Neural progenitor cell (in vitro differentiated cells): ENCODE data around the gene FLCN. TPM values are rescaled to one million over a fixed set of nuclear protein-coding genes. Genes with fewer than 3 reads are reported as not detected.

Source experiments
- DNase-seq: peaks from one replicate; pipeline ENCODE4 v3.0.0-alpha.2; 2016; ENCODE audit warnings: low spot score
- H2AFZ ChIP-seq: fragments of 200-600 bp; sonication (generic); replicated peaks from 2 replicates; pipeline ENCODE4 v1.6.1; 2016; ENCODE audit warnings: antibody characterized with exemption
- H3F3A ChIP-seq: fragments of 200-600 bp; sonication (generic); 2 replicates; pipeline ENCODE4 v1.6.1; 2016; ENCODE audit warnings: antibody characterized with exemption, low read depth
- H3K27ac ChIP-seq: fragments of 200-600 bp; sonication (generic); 2 replicates; pipeline ENCODE4 v1.5.1; 2016; ENCODE audit warnings: mild to moderate bottlenecking
- H3K27me3 ChIP-seq: fragments of 200-600 bp; sonication (generic); 2 replicates; pipeline ENCODE4 v1.6.1; 2016; ENCODE audit warnings: mild to moderate bottlenecking, moderate library complexity
- H3K36me3 ChIP-seq: fragments of 200-600 bp; sonication (generic); 2 replicates; pipeline ENCODE4 v1.5.1; 2016
- H3K4me1 ChIP-seq: fragments of 200-600 bp; sonication (generic); 2 replicates; pipeline ENCODE4 v1.6.1; 2016; ENCODE audit warnings: mixed run types
- H3K4me2 ChIP-seq: fragments of 200-600 bp; sonication (generic); 2 replicates; pipeline ENCODE4 v1.6.1; 2016
- H3K4me3 ChIP-seq: fragments of 200-600 bp; sonication (generic); 2 replicates; pipeline ENCODE4 v1.5.1; 2016
- H3K79me2 ChIP-seq: fragments of 200-600 bp; sonication (generic); 2 replicates; pipeline ENCODE4 v1.6.1; 2016; ENCODE audit warnings: low read depth
- H3K9ac ChIP-seq: fragments of 200-600 bp; sonication (generic); 2 replicates; pipeline ENCODE4 v1.6.1; 2016
- H3K9me3 ChIP-seq: fragments of 200-600 bp; sonication (generic); 2 replicates; pipeline ENCODE4 v1.5.1; 2016; ENCODE audit warnings: low read depth
- H4K20me1 ChIP-seq: fragments of 200-600 bp; sonication (generic); 2 replicates; pipeline ENCODE4 v1.6.1; 2016; ENCODE audit warnings: low read depth
- H3K27ac Mint-ChIP-seq: 3 replicates; pipeline ENCODE4 v1.8.0; 2021; ENCODE audit warnings: mixed read lengths
- H3K27me3 Mint-ChIP-seq: 2 replicates; pipeline ENCODE4 v1.8.0; 2022; ENCODE audit warnings: low read depth, mild to moderate bottlenecking, inconsistent platforms, moderate library complexity, mixed read lengths; ENCODE audit not compliant: insufficient read depth
- H3K36me3 Mint-ChIP-seq: 3 replicates; pipeline ENCODE4 v1.8.0; 2021; ENCODE audit warnings: mixed read lengths
- H3K4me1 Mint-ChIP-seq: 3 replicates; pipeline ENCODE4 v1.8.0; 2021; ENCODE audit warnings: mixed read lengths
- H3K4me3 Mint-ChIP-seq: 3 replicates; pipeline ENCODE4 v1.8.0; 2021; ENCODE audit warnings: mild to moderate bottlenecking, moderate library complexity, mixed read lengths
- H3K9me3 Mint-ChIP-seq: 3 replicates; pipeline ENCODE4 v1.8.0; 2020; ENCODE audit warnings: mixed read lengths
- CTCF ChIP-seq: fragments of 200-600 bp; sonication (generic); IDR thresholded peaks from 2 replicates; pipeline ENCODE4 v1.5.1; 2017; ENCODE audit warnings: antibody characterized with exemption, mild to moderate bottlenecking
- EZH2 ChIP-seq: fragments of 200-600 bp; sonication (generic); IDR thresholded peaks from 2 replicates; pipeline ENCODE4 v1.6.1; 2017; ENCODE audit warnings: antibody characterized with exemption, mild to moderate bottlenecking, moderate library complexity
- EZH2phosphoT487 ChIP-seq: fragments of 200-600 bp; sonication (generic); IDR thresholded peaks from 2 replicates; pipeline ENCODE4 v1.6.1; 2017; ENCODE audit warnings: antibody characterized with exemption
- small RNA-seq: library from RNA; depleted of rRNA; stranded (forward); fragments of <200 nt; gene quantifications from one replicate; pipeline ENCODE3, GENCODE V24; 2015
- total RNA-seq: library from RNA; depleted of rRNA; stranded (reverse); fragments of >200 nt; gene quantifications from 2 replicates; pipeline ENCODE4 v1.2.3, GENCODE V29; 2015; ENCODE audit warnings: low replicate concordance

FLCN gene
- total RNA-seq, 1 donor from 2014 or later: 16.3 TPM

GRCh38 chr17:17164156-17164555 is 72.8 kb downstream of the FLCN start:
- Histone ChIP-seq H3K36me3 (no peaks in the 10 kb centered on the region), H3F3A (no peaks in the 10 kb centered on the region), H3K4me1 (no peaks in the 10 kb centered on the region), H3K79me2 (no peaks in the 10 kb centered on the region), H3K9ac (no peak overlapping the region), H3K27ac (no peak overlapping the region), H4K20me1 (peaks cover 8% of the 10 kb centered on the region), H2AFZ (no peak overlapping the region), H3K4me3 (no peak overlapping the region), H3K27me3 (no peaks in the 10 kb centered on the region), H3K4me2 (no peak overlapping the region), H3K9me3 (no peaks in the 10 kb centered on the region)
- no peak for TF ChIP-seq CTCF
- TF ChIP-seq EZH2phosphoT487: no peak
- no peak for TF ChIP-seq EZH2
- no peak overlapping the region for H3K27ac Mint-ChIP-seq
- H3K27me3 Mint-ChIP-seq: peaks cover 6% of the 10 kb centered on the region
- peaks cover 2% of the 10 kb centered on the region for H3K4me1 Mint-ChIP-seq
- H3K36me3 Mint-ChIP-seq: peaks cover 29% of the 10 kb centered on the region
- DNase-seq: no peak
- H3K4me3 Mint-ChIP-seq: no peak overlapping the region
- H3K9me3 Mint-ChIP-seq: no peaks in the 10 kb centered on the region

Small RNA genes within 50 kb of the gene (small RNA-seq; reads per million reads assigned to genes)
- not detected for gene RNU6-767P

Other genes starting within 250 kb of the FLCN start
- 42.1 and 65.0 TPM in 2 replicates for gene MPRIP, start 194.7 kb downstream of the FLCN start, total RNA-seq
- 0.22 and 1.2 TPM in 2 replicates for gene PLD6, start 30.8 kb downstream of the FLCN start, total RNA-seq
- 99.8 and 113 TPM in 2 replicates for gene COPS3, start 44.1 kb upstream of the FLCN start, total RNA-seq
- 4.1 and 9.0 TPM in 2 replicates for gene NT5M, start 66.2 kb upstream of the FLCN start, total RNA-seq
- 15.7 and 28.0 TPM in 2 replicates for gene MED9, start 239.8 kb upstream of the FLCN start, total RNA-seq